Measurements from ENCODE around the gene ALG5. TPM values are rescaled to one million over a fixed set of nuclear protein-coding genes. Genes with fewer than 3 reads are reported as not detected.

The ALG5 gene
- total and polyA plus RNA-seq, 7 donors = 9.1 to 29.9 (median 14.6) TPM

DNA sequence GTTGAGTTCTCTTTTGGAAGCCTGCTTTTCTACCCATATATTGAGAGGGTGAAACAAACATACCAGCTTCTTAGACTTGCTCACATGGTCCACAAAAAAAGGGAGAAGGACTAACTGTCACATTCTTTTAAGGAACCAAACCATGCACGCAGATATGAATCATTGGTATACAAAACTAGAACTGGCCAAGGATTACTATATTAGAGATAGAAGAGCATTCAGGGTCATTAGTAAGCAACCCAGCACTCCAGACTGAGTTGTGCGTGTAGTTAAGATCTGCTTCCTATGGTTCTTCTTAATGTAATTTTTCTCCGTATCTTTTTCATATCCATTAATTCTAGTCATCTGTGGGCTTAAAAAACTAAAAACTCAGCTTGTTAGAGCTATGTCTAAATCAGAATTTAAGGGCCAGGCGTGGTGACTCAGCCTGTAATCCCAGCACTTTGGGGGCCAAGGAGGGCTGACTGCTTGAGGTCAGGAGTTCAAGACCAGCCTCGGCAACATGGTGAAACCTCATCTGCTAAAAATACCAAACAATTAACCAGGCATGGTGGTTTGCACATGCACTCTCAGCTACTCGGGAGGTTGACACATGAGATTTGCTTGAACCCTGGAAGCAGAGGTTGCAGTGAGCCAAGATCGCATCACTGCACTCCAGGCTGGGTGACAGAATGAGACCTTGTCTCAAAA, 19.6 kb downstream of the ALG5 start:
- Histone ChIP-seq H3K4me1 (no peaks in the 10 kb centered on the region), H3K9me3 (no peaks in the 10 kb centered on the region), H3K36me3 (ENCODE audit: insufficient read depth in 1 of 2, low read depth in 1 of 2) (peaks cover 1 to 76% of the 10 kb centered on the region in 2 donors), H3K4me3 (no peak overlapping the region), H3K27me3 (ENCODE audit: insufficient read depth in 3 of 3, low read length in 2 of 3) (no peaks in the 10 kb centered on the region), H3K27ac (no peak overlapping the region)
- no peak for DNase-seq
- TF ChIP-seq, protein P1, sequence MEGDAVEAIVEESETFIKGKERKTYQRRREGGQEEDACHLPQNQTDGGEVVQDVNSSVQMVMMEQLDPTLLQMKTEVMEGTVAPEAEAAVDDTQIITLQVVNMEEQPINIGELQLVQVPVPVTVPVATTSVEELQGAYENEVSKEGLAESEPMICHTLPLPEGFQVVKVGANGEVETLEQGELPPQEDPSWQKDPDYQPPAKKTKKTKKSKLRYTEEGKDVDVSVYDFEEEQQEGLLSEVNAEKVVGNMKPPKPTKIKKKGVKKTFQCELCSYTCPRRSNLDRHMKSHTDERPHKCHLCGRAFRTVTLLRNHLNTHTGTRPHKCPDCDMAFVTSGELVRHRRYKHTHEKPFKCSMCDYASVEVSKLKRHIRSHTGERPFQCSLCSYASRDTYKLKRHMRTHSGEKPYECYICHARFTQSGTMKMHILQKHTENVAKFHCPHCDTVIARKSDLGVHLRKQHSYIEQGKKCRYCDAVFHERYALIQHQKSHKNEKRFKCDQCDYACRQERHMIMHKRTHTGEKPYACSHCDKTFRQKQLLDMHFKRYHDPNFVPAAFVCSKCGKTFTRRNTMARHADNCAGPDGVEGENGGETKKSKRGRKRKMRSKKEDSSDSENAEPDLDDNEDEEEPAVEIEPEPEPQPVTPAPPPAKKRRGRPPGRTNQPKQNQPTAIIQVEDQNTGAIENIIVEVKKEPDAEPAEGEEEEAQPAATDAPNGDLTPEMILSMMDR (IDR thresholded peaks at IDR 0.05) = no peak
- intact Hi-C loops (cut with DNase I) = loop anchor here (2.0 to 10.0 kb wide), 2 partner anchors 123 to 125 kb away; no protein-coding TSS in a partner anchor
- no peak for ATAC-seq
- 81 to 86% (median 83%) methylated on average over 7 of the region's 7 CpGs for WGBS, 3 donors

DNA sequence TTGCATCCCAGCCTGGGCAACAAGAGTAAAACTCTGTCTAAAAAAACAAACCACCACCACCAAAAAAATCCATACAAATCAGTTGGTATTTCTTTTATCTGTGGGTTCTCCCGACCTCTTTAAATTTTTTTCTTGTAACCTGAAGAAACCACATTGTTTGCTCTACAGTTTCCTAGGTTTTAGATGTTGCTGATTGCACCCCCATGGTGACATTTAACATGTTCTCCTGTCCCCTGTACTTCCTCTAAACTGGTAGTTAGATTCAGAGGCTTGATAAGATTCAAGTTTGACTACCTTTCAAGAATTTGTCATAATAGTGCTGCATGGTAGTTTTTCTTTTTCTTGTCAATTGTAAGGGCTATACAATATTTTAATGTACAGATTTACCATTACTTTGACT, 24.0 kb downstream of the ALG5 start:
- 88 to 100% (median 94%) methylated on average over 1 of the region's 1 CpG for WGBS, 3 donors
- intact Hi-C loops (cut with DNase I) = no loop called here
- DNase-seq (no peak), ATAC-seq (no peak)
- no peaks in the 10 kb centered on the region for H3K4me1 ChIP-seq
- no peaks in the 10 kb centered on the region for H3K9me3 ChIP-seq
- no peaks in the 10 kb centered on the region for H3K27me3 ChIP-seq (ENCODE audit: insufficient read depth in 3 of 3, low read length in 2 of 3)
- TF ChIP-seq, protein P1 (IDR thresholded peaks at IDR 0.05) = no peak
- peaks cover 0 to 66% of the 10 kb centered on the region in 2 donors for H3K36me3 ChIP-seq (ENCODE audit: insufficient read depth in 1 of 2, low read depth in 1 of 2)
- no peak overlapping the region for H3K4me3 ChIP-seq
- H3K27ac ChIP-seq = no peak overlapping the region

- WGBS, 3 donors = 96 to 97% (median 97%) methylated on average over 5 of the region's 5 CpGs
- Histone ChIP-seq H3K9me3 (no peaks in the 10 kb centered on the region), H3K27me3 (ENCODE audit: insufficient read depth in 3 of 3, low read length in 2 of 3) (no peaks in the 10 kb centered on the region), H3K27ac (no peak overlapping the region), H3K4me1 (no peaks in the 10 kb centered on the region), H3K4me3 (no peak overlapping the region), H3K36me3 (ENCODE audit: insufficient read depth in 1 of 2, low read depth in 1 of 2) (peaks cover 0 to 70% of the 10 kb centered on the region in 2 donors)
- ATAC-seq = no peak
- TF ChIP-seq, protein P1 (IDR thresholded peaks at IDR 0.05) = no peak
- intact Hi-C loops (cut with DNase I) = no loop called here
- no peak for DNase-seq
These were observed 25.4 kb downstream of the ALG5 start for GRCh38 chr13:36973621-36974295.

GRCh38 chr13:36973009-36973408, 26.1 kb downstream of the ALG5 start:
- intact Hi-C loops (cut with DNase I) = no loop called here

More at GRCh38 chr13:36973009-36973408, 26.1 kb downstream of the ALG5 start:
- no peak for ATAC-seq
- WGBS, 3 donors = 94 to 100% (median 100%) methylated on average over 1 of the region's 1 CpG
- DNase-seq = no peak
- no peaks in the 10 kb centered on the region for H3K9me3 ChIP-seq
- H3K36me3 ChIP-seq (ENCODE audit: insufficient read depth in 1 of 2, low read depth in 1 of 2) = peaks cover 0 to 72% of the 10 kb centered on the region in 2 donors
- no peak overlapping the region for H3K4me3 ChIP-seq
- H3K27me3 ChIP-seq (ENCODE audit: insufficient read depth in 3 of 3, low read length in 2 of 3) = no peaks in the 10 kb centered on the region
- H3K27ac ChIP-seq = no peak overlapping the region
- TF ChIP-seq, protein P1 (IDR thresholded peaks at IDR 0.05) = no peak
- no peaks in the 10 kb centered on the region for H3K4me1 ChIP-seq
